Measurements from ENCODE around the gene SMIM36.

Gene SMIM36

DNA sequence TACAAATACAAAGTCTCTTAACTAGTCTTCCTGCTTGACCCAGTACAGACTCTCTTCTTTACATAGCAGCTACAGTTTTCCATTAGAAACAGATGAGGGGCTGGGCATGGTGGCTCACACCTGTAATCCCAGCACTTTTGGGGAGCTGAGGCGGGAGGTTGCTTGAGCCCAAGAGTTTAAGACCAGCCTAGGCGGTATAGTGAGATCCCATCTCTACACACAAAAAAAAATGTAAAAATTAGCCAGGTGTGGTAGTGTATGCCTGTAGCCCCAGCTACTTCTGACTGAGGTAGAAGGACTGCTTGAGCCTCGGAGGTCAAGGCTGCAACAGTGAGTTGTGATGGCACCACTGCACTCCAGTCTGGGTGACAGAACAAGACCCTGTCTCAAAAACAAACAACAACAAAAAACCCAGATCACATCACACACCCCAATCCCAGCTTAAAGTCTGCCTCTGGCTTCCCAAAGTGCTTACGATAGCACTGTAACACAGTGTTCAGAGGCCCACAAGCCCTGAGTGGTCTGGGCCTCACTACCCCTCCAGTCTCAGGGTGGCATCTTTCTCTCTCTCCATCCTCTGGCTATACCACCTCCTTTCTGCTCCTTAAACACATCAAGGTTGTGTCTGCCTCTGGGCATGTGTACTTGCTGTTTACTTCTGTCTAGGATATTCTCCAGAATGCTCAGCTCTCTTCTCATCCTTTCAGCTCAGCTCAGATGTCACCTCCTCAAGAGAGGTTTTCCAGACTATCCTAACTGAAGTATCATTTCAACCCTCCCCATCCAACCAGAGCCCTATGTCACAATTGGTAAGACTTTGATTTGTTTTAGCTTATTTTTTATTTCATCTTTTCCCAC is 93.6 kb downstream of the SMIM36 start:
- Histone ChIP-seq H3K27ac (no peak overlapping the region), H3K4me3 (no peak overlapping the region), H3K36me3 (peaks cover under 1 to 13% (median 7%) of the 10 kb centered on the region in 3 donors), H3K9me3 (no peaks in the 10 kb centered on the region), H3K4me1 (peaks cover 0 to 41% (median 15%) of the 10 kb centered on the region in 4 donors), H3K27me3 (no peaks in the 10 kb centered on the region)
- TF ChIP-seq, protein P1, sequence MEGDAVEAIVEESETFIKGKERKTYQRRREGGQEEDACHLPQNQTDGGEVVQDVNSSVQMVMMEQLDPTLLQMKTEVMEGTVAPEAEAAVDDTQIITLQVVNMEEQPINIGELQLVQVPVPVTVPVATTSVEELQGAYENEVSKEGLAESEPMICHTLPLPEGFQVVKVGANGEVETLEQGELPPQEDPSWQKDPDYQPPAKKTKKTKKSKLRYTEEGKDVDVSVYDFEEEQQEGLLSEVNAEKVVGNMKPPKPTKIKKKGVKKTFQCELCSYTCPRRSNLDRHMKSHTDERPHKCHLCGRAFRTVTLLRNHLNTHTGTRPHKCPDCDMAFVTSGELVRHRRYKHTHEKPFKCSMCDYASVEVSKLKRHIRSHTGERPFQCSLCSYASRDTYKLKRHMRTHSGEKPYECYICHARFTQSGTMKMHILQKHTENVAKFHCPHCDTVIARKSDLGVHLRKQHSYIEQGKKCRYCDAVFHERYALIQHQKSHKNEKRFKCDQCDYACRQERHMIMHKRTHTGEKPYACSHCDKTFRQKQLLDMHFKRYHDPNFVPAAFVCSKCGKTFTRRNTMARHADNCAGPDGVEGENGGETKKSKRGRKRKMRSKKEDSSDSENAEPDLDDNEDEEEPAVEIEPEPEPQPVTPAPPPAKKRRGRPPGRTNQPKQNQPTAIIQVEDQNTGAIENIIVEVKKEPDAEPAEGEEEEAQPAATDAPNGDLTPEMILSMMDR (IDR thresholded peaks at IDR 0.05) = no peak
- intact Hi-C loops (cut with DNase I; ENCODE audit: low total_unique reads) = loop anchor here (10.0 kb wide), 1 partner anchor 97 kb away; the partner anchor contains the start of gene SMIM36
- no peak for DNase-seq

DNA sequence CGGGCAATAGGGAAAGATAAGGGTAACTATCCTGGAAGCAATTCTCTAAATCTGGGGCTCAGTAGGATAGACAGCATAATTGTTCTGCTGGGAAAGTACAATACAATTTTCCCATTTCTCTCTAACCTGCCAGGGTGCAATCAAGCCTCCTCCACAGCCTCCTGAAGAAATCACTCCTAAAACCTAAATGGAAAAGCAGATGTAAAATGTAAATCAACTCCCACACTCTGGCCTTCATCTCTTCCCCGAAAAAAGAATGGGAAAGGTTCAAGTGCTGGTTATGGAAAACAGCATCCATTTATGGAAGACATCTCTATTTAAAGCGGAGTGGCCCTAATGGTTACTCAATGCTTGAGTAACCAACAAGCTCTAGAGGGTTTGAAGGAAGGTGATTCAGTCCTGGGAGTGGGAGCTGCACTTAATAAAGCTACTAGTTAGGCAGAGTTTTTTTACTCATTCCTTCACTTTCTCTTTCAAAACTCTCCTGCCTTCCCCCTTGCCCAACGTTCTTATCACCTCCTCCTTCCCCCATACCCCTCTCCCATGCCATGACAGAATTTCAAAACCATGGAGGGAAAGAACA is 94.7 kb downstream of the SMIM36 start:
- Histone ChIP-seq H3K4me1 (peaks cover 0 to 34% (median 12%) of the 10 kb centered on the region in 4 donors), H3K27ac (peak overlapping the region; percentile 31 to 44)
- intact Hi-C loops (cut with DNase I; ENCODE audit: low total_unique reads) = loop anchor here (10.0 kb wide), 1 partner anchor 98 kb away; the partner anchor contains the start of gene SMIM36

DNA sequence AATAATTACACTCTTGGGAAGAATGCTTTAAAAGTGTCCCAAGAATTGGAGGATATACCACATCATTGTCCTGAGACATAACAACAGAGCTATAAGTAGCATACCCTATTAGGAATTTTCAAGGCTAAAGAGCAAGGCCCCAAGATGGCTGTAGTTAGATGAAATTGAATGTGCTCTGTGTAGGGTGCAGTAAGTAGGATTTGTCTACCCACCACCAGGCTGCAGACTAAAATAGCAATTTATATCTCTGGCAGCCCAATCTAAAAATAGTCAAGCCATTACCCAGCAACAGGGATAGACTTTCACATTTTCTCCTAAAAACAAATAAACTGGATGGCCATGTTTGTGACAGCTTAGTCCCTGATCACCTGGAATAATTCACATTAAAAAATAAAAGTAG is 95.3 kb downstream of the SMIM36 start:
- Histone ChIP-seq H3K4me1 (peaks cover 0 to 33% (median 12%) of the 10 kb centered on the region in 4 donors), H3K36me3 (peaks cover 8 to 19% (median 16%) of the 10 kb centered on the region in 3 donors), H3K27me3 (no peaks in the 10 kb centered on the region), H3K9me3 (no peaks in the 10 kb centered on the region), H3K27ac (peak overlapping the region; percentile 31 to 44), H3K4me3 (no peak overlapping the region)
- no peak for DNase-seq
- intact Hi-C loops (cut with DNase I; ENCODE audit: low total_unique reads) = loop anchor here (10.0 kb wide), 1 partner anchor 99 kb away; the partner anchor contains the start of gene SMIM36
- TF ChIP-seq, protein P1 (IDR thresholded peaks at IDR 0.05) = peak in 1 of 2 experiments; percentile 33

More for the DNA sequence above, 94.7 kb downstream of the SMIM36 start:
- H3K27me3 ChIP-seq = no peaks in the 10 kb centered on the region
- TF ChIP-seq, protein P1 (IDR thresholded peaks at IDR 0.05) = no peak
- DNase-seq = no peak
- H3K9me3 ChIP-seq = no peaks in the 10 kb centered on the region
- H3K4me3 ChIP-seq = no peak overlapping the region
- peaks cover 4 to 16% (median 10%) of the 10 kb centered on the region in 3 donors for H3K36me3 ChIP-seq

DNA sequence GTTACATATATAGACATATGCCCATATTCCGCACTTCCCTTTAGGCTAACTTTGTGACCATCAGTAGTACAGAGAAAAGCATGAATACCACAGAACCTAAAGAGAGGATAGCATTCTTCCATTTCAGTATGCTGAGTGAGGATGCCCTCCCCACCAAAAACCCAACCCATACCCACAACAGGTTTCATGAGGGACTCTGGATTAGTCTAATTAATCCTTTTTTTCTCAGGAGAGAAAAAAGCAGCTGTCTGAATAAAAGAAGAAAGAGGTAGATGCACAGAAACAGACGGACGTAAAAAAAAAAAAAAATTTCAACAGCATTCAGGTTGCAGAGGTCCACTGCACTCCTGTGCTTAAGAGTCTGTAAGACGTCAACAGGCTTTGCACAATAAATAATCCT is 96.3 kb downstream of the SMIM36 start:
- intact Hi-C loops (cut with DNase I; ENCODE audit: low total_unique reads) = loop anchor here (10.0 kb wide), 1 partner anchor 100 kb away; the partner anchor contains the start of gene SMIM36
- DNase-seq = no peak
- no peak overlapping the region for H3K27ac ChIP-seq

DNA sequence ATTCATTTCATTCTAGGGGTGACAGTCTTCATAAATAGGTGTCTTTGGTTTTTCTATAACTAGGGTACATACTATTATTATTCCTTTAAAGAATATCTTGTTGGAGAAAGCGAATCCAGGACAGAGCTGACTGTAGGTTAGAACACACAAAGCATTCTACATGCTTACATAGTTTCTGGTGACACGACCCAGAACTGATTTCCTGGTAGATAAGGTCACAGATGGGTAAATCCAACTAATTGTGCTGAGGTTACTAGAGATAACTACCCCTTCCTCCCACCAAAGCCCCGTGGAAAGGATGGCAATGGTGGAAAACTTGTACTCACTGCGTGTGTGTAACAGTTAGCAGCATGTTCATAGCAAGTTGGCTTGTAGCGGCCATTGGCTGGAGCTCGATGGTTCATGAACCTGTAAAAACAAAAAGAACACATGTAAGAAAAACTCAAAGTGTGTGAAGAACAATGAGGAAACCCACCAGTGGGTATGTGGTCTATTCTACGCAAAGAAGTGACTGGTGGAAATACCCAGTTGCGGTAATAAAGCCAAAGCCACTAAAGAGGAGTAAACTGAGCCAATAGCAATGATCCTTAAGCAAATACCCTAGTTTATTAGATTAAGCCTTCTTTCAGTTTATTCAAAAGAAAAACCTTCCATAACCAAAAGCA is 97.3 kb downstream of the SMIM36 start:
- TF ChIP-seq, protein P1 (IDR thresholded peaks at IDR 0.05) = no peak
- Histone ChIP-seq H3K27me3 (no peaks in the 10 kb centered on the region), H3K36me3 (peaks cover 24 to 40% (median 36%) of the 10 kb centered on the region in 3 donors), H3K9me3 (no peaks in the 10 kb centered on the region), H3K4me3 (no peak overlapping the region), H3K27ac (no peak overlapping the region), H3K4me1 (peaks cover 0 to 22% (median 4%) of the 10 kb centered on the region in 4 donors)
- intact Hi-C loops (cut with DNase I; ENCODE audit: low total_unique reads) = loop anchor here (10.0 kb wide), 1 partner anchor 101 kb away; the partner anchor contains the start of gene SMIM36
- DNase-seq = no peak

More for the DNA sequence above, 96.3 kb downstream of the SMIM36 start:
- TF ChIP-seq, protein P1 (IDR thresholded peaks at IDR 0.05) = no peak
- no peaks in the 10 kb centered on the region for H3K9me3 ChIP-seq
- H3K36me3 ChIP-seq = peaks cover 17 to 29% (median 26%) of the 10 kb centered on the region in 3 donors
- H3K27me3 ChIP-seq = no peaks in the 10 kb centered on the region
- peaks cover 0 to 23% (median 7%) of the 10 kb centered on the region in 4 donors for H3K4me1 ChIP-seq
- H3K4me3 ChIP-seq = no peak overlapping the region
